Cerebellar nuclear complex (tissue), 1 donor: ENCODE measurements around the gene PRKAG2.

Source experiments
- DNase-seq, 2 experiments: peaks; one replicate each; lab custom pipeline; 2025; lab: John Stamatoyannopoulos, UW

PRKAG2 gene

DNA sequence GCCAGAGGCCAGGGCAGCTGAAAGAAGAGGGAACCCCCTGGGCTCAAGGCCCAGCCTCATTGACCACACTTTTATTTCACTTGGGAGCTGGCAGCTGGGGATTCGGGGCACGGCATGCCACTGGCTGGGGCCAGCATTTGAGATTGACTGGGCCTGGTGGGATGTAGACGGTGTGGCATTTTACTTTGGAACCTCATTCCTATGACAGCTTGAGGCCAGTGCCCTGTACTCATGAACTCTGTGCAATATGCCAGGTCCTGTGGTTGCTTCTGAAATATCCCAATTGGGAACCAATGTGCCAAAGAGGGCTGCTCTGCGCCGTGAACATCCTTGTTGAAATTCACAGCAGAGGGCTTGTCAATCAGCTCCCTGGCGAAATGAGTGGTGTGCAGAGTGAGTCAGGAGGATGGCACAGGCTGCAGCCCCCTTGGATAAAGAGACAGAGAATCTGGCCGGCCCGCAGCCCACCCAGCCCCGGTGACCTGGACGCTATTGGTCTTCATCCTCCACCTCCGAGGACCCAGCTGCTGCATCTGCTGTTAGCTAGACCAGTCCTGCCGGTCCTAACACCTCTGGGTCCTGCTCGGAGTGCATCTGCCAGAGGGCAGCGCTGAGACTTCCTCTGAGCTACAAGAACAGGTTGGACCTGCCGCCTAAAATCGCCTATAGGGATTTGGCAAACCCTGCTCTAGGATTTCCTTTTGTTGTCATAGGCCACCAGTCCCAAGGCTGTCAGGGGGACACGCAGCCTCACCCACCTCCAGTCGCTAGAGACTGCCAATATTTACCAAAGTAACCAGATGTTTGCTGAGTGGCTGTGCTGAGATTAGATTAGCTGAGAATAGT lies 58.0 kb downstream of the PRKAG2 start:
- DNase-seq, result no peak

DNA sequence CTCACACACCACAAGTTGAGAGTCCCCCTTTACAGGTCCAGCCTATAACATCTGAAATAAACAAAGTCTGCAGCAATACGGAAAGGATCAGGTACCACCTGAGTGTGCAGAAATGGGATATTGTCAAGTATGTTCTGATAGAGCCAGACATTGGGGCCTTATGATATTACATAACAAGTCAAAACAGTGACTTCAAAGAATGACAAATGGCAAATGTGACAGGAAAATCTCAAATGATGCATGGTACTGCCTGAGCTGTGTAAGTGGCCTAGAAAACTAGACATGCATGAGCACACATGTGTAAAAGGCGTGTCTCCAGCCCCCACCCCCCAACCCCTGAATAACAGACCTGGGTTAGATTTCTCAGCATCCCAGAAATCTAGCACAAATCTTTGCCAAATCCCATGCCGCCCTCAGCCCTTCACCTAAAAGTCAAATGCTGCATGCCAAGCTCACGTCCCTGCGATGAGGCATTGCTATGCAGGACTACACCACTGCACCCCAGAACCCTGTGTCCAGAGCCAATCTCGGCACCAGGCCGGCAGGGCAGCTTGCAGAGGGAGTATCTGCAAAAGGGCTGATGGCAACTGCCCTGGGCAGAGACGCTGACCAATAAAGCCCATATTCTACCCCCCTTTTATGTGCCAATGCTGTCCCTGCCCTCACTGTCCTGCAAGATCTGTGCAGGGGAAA lies 58.8 kb downstream of the PRKAG2 start:
- DNase-seq, result no peak

DNA sequence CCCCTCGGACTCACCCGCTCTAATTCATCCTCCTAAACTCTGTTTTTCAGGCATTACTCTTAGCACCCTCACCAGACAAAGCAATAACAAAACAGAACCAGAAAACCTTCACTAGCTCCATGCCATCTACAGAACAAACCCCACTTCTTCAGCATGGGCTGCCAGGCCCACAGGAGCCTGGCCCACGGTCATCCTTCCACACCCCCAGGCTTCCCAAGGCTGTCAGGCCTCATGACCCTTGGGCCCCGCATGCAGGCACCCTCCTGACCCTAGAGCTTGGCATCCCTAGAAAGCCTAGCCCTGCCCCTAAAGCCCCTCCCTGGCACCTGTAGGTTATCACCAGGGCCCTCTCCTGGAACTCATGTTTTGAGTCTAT lies 59.6 kb downstream of the PRKAG2 start:
- no peak for DNase-seq

DNA sequence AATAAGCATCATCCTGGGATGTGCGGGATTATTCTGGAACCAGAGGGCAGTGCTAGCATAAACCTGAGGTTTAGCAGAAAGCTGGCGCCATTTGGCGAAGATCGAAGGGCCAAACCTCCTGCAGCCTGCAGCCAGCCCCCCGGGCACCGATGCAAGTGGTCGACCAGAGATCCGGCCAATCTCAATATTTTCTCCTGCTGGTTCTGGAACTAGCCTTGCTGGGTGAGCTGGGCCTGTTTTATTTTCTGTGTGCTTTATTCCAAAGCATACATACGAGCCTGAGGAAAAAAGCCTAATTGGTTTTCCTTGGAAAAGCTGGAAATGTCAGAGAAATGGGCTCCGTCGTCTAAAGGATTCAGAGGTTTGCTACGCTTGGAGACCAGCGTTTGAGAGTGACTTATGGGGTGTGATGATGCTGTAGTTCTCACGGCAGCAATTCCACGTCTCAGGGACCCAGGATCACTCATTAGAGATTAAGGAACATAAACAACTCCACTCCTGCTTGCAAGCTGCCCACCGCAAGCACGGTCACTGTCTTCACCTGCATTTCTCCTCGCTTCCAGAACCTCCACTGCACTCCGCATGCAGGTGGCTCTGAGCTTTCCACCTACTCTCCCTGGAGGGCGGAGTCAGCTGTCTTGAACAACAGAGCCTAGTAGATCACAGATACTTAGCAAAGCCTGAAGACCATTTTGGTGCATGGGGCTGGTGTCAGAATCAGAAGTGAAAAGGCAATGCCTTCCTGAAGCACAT lies 60.2 kb downstream of the PRKAG2 start:
- DNase-seq, result no peak

DNA sequence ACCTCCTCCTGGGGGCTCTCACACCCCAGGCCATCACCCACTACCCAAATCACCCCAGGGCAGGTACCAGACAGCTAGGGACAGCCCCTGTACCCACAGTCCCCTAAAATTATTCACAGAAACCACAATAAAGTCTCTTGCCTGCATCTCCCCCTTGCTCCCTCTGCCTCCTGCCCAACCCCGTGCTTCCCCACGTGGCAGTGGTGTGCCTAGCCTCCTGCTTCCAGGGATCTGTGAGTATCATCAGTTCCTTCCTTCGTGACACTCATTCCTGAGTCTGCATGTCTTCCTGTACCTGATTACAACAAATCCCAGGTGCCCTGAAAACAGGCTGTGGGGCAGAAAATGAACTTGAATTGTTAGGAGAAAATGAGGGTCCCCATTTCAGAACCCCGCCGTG lies 61.5 kb downstream of the PRKAG2 start:
- no peak for DNase-seq

DNA sequence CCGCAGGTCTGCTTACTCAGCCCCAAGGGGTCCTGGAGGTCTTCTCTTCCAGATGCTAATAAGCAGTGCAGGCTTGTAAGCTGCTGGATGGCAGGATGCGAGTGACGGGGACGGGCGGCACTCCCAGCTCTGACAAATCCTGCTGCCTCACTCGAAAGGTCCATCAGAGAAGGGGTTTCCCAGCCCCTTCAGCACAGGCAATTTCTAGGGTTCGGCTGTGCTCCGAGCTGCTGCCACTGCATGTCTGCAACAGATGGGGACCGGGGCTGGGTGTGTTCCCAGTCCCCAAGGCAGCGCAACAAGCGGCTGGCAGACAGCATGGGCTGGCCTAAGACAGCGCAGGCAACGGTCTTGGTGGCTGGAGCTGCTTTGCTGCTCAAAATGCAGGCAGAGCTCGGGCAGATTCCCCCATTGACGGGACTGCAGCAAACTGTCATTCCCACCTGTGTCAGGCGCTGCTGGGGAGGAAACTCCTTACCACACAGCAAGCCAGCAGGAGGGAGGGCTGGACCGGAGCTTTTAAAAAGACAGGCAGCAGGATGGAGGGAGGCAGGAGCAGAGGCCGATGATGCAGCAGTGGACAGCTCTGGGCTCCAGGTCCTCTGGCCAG lies 62.4 kb downstream of the PRKAG2 start:
- peak in 1 of 2 experiments; percentile 47 for DNase-seq

DNA sequence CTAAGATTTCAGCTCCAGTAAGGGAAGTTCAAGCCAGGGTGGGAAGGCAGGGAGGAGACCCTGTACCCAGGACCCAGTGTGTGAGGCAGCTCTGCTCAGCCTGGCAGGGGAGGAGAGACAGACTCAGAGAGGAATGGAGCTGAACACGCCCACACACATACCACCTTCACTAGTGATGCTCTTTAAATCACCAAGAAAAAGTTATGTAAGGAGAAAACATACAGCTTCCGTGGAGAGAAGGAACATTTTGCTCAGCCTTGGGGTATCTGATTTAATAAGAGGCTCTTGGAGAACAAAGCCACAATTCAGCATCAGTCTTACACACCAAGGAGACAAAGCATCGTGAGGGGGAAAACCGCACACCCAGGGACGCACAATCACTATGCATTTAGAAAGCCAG lies 62.9 kb downstream of the PRKAG2 start:
- DNase-seq, result no peak

DNA sequence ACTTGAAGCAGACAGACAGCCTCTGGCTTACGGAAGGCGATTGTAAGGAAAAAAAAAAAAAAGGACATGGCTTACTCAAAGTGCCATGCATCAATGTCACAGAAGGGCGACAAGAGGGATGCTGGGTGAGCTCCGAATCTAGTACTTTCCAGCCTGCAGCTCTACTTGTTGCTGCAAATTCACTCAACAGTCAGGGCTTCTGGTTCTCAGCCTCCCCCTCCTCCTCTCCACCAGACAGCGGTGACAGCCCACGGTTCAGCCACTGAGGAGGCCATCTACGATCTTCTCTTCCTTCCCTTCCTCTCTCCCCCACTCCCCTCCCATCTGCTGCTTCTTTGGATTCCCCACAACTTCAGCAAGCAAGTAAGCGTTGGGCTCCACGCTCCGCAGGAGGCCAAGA lies 63.5 kb downstream of the PRKAG2 start:
- no peak for DNase-seq

DNA sequence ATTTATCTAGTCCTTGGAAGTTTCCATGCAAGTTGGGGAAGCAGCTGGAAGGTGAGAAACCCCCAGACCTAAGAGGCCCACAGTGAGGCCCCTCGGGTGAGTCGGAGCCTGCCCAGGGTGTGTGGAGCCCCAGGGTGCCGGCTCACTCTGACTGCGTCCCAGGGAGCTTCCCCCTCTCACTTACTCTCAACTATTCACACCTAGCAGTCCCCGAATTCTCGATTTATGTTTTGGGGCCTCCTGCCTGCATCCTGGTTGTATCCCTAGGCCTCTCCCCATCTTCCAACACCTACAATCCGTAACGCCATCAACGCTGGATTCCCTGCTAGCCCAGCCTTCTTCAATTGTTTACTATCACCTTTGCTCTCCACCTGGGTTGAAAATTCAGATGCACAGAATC lies 63.9 kb downstream of the PRKAG2 start:
- no peak for DNase-seq

DNA sequence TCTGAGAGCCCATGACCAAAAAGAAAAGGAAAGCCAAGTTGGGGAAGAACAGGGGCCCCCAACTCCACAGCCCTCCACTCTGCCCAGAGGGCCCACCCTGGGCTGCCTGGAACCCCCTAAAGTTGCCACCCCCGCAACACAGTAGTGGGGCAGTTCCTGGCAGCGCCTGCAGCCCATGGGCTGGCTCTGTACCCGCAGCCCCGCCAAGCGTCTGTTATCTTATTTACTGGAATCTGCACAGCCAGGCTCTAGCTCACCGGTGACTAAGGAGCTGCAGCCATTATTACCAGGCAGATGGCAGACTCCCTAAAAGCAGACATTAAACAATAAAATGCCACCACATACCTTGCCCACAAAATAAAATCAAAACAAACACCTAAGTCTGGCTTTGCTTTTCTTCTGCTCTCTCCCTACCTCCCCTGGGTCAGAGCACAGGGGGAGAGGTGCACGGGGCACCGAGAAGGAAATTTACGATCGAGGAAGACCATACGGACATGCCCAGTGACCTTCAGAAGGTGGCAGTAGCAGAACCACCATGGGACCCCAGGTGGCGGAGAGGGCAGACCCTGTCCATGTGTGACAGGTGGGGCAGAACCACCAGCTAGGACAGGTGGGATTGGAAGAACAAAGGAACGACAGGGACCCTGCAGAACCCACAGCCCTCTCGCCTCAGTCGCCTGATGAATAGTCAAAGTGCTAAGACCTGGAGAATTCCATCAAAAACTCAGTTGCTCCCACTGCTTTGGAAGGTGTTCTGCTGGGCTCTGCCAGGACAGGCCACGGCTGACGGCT lies 66.3 kb downstream of the PRKAG2 start:
- DNase-seq, result peak in 1 of 2 experiments; percentile 66

DNA sequence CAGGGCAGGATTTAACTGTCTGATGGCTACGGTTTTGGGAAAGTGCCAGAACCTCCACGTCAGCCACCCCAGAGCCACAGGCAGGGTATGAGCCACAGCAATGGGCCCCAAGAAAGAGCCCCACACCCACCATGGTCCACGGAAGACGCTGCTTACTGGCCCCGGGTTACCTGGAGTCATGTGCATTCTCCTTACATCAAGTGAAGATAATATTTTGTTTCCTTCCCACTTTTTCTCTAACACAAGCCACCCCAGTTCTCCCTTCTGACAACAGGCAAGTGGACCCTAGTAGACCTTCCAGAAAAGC lies 67.1 kb downstream of the PRKAG2 start:
- no peak for DNase-seq

DNA sequence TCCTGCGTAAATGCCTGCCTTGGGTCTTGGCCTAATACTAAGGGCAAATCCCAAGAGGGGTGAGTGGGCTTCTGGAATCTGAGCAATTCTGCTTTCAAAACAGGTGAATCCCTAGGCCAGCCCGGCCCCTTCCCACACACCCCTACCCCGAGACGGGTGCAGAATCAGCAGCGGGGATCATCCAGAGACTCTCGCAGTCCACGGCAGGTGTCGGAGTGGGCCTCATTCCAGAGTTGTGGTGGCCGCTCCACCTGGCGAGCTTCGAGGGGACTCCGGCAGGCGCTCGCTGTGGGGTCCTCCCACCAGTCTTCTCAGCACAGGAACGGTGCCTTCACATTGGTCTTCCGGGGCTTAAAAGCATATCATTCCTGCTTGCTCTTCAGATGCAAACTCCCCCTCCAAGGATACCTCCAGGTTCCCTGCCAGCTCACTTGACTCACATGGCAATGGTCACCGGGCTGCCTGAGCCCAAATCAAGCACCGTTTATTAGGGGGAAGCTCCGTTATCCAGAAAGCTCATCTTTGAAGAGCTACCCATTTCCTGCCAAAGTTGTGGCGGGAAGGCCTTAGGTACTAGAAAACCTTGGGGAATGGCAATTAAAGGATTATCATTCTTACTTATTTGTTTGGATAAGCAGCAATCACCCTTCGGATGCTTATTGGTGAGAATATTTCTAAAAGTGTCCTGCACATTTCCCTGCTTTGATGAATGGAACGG lies 67.6 kb downstream of the PRKAG2 start:
- DNase-seq, result peak in 1 of 2 experiments; percentile 50

DNA sequence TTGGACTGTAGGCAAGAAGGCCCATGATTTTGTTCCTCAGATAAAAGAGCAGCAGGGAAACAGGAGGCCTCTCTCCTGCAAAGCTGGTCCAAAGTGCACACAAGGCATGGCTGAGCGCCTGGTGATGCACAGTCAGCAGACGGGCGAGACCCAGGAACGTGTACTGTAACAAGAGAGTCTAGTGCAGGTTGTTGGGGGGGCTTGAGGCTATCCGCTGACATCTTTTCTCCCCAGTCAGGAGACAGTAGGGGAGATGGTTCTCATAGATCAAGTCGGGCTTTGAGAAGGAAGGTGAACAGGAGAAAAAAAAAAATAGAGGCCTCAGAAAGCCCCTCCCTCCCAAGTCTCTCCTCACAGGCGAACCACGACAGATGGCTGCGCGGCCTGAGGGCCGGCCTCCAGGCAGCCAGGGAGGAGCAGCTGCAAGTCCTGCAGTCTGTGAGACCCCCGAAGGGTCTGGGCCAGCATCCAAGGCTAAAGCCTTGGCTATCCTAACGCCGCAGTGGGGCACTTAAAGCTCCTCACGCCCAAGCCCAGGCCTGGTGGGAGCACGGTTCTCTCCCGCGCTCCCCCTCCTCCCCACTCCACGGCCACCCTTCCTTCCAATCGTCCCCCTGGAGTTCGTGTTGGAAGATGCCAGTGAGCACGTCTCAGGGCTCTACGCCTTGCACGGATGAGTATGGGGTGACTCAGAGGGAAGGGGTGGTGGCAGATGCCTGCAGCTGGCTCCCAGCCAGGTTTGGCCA lies 68.3 kb downstream of the PRKAG2 start:
- DNase-seq, result peak in 1 of 2 experiments; percentile 86

DNA sequence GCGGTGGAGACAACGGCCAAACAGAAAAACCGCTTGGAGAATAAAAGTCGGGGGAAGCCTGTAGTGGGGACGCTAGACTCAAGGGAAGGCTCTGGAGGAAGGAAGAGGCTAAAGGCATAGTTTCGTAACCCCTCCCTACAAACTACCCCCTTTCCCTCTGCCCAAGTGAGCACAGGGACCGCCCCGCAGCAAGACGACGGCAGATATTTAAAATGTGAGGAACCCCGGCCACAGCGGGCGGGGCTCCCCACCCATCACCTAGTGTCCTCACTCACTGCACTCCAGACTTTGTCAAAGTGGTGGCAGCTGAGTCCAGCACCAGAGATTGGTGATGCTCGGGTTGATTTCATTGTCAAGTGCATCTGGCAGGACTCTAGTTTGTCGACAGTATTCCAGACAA lies 69.1 kb downstream of the PRKAG2 start:
- DNase-seq, result no peak

DNA sequence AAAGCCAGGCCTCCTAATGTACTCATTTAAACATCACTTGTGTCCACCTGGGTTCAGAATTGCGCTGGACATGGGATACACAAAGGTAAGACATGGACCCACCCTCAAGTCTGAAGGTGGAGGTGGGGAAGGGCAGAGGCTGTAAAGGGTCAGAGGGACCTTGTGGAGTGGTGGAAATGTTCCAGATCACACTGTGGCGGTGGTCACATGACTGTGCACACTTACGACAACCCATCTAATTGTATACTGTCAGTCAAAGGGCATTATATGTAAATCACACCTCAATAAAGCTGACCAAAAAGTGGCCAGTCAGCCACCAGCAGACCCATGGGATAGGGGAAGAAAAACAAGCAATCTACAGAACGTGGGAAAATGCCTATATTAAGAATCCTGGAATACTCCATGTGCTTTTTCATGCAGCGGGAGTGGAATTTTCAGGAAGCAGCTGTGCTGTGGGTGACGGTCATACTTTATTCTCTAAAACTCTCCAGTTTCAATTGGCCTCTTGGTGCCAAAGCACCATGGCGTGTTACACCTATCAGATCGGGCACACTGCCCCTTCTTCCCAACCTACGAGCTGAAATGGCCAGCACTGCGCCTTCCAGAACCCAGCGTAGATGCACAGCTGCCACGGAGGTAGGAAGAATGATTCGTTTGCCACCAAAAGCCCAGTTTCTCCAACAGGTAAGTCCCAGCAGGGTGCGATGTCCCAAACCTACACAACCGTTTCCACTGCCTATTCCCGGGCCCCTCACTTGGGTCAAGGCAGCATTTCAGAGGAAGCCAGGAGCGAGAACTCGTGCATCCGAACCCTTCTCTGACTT lies 69.8 kb downstream of the PRKAG2 start:
- no peak for DNase-seq

DNA sequence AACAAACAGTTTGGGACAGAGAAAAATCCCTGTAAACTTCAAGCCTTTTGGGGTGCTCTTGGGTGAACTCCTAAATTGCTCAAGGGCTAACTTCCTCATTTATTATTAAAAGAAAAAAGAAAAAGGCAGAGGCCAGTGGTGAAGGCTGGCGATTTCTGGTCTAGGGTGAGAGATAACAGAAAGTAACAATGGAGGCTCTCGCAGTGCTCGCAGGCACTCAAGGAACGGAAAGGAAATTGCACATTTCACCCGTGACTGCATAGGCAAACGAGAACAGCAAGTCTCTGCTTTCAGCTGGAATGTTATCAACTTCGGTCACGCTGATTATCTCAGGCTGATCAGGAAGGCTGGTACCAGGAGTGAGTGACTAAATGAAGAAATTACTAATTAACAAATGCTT lies 70.7 kb downstream of the PRKAG2 start:
- DNase-seq, result no peak

DNA sequence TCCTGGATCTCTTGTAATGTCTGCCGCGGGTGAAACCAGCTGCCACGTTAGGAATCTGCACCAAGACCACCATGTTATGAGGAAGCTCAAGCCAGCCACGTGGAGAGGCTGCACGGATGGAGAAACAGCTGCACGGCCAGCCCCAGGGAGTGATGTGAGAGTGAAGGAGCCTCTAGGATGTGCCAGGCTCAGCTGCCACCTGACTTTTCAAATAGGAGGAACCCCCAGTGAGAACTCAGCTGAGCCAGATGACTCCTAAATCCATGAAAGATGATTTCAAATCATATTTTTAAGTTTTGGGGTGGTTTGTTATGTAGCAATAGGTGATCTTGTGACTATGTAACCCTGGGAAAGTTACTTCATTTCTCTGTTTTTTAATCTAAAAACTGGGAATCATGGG lies 71.7 kb downstream of the PRKAG2 start:
- no peak for DNase-seq

DNA sequence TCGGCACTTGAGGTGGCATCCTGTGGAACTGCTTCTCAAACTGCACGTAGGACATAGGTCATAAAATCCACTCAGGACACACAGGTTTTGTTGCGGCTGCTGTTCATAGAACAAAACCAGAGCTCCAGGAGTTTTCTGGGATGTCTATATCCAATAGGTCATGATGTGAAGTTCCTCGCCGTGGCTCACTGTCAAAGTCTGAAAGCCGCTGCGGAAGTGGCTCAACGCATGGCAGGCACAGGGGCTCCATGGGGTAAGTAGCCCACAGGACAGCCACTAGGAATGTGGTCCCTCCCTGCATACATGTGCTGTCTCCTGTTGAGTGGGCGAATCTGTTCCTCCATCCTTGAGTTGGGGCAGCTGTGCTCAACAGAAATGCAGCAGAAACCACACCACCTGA lies 72.2 kb downstream of the PRKAG2 start:
- DNase-seq, result no peak

DNA sequence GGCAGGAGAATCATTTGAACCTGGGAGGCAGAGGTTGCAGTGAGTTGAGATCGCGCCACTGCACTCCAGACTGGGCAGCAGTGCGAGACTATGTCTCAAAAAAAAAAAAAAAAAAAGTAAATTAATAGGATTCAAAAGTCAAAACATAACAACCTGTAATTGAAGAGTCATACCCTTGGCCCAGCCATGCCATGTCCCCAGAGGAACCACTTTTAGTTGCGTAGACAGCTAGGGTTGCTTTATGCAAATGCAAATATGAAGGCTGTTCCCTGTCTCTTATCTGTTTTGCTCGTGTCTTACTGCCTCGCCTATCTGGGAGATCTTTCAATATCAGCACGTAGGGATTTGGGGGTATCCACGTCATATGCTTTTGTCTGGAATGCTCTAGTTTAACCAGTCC lies 73.1 kb downstream of the PRKAG2 start:
- DNase-seq, result no peak

DNA sequence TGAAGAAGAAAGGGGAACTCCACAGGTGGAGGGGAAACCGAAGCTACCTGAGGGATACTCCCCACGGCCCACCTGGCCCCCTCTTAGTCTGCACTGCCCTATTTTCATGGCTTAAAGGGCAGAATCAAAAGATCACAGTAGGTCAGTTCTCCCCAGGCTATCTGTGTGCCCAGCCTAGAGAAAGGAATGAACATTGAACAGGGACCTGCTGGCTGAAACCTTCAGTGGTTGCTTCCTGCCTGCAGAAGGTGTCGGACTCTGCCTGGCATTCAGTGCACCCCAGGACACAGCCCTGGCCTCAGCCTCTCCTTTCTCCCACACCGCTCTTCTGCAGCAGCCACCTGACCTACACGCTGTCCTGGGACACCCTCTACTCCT lies 74.5 kb downstream of the PRKAG2 start:
- DNase-seq, result no peak
